Measurements from ENCODE around the gene RRAD. TPM values are rescaled to one million over a fixed set of nuclear protein-coding genes. Genes with fewer than 3 reads are reported as not detected.
"Not testable (repeated sequence)": the region's sequence is repeated elsewhere in the genome, so short reads cannot be mapped to it uniquely, and the experiment has no call there.

Gene RRAD
- polyA plus RNA-seq, 1 donor from 2014 or later, result not detected

DNA sequence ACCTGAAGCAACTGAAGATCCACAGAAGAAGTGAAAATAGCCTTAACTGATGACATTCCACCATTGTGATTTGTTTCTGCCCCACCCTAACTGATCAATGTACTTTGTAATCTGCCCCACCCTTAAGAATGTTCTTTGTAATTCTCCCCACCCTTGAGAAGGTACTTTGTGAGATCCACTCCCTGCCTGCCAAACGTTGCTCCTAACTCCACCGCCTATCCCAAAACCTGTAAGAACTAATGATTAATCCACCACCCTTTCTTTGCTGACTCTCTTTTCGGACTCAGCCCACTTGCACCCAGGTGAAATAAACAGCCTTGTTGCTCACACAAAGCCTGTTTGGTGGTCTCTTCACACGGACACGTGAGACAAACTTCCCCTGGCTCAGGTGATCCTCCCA, 28.7 kb downstream of the RRAD start:
- not testable (repeated sequence) for H3K9me3 Mint-ChIP-seq, H3K27me3 Mint-ChIP-seq, H3K27ac Mint-ChIP-seq, H3K4me1 Mint-ChIP-seq, H3K36me3 Mint-ChIP-seq
- peak overlapping the region in 1 of 4 donors; percentile 30 for H3K4me3 Mint-ChIP-seq

DNA sequence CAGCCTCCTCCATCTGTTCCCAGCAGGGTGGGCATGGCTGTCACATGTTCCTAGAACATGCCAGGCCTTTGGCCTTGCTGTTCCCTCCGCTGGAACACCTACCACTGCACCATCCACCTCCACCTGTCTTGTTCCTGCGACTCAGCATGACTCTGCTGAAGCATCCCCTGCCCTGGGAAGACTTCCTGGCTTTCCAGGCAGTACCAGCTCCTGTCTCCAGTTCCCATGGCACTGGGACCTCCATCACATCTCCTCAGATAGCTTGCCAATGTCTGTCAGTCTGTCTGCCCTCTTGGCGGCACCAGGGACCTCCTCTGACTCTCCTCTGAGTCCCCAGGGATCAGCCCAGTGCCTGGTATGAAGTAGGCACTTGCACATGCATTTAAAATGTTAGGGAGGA, 29.3 kb downstream of the RRAD start:
- Mint-ChIP-seq H3K4me3 (no peak overlapping the region), H3K9me3 (no peaks in the 10 kb centered on the region), H3K27me3 (no peaks in the 10 kb centered on the region), H3K27ac (peak overlapping the region in 1 of 3 donors; percentile 46), H3K36me3 (no peaks in the 10 kb centered on the region), H3K4me1 (peaks cover 0 to 5% (median 0%) of the 10 kb centered on the region in 3 donors)

DNA sequence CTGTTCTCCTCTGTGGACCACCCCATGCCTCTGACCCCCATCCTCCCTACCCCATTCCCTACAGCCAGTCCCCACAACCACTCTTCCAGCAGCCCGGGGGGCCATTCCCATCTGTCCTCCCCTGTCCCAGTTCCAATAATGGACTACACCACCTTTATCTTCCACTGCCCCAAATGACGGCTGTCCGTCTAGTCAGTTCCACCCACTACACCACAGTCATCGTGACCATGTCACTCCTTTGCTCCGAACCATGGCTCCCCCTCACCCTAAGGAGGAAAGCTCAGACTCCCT, 29.7 kb downstream of the RRAD start:
- Mint-ChIP-seq H3K36me3 (no peaks in the 10 kb centered on the region), H3K9me3 (no peaks in the 10 kb centered on the region), H3K27ac (peak overlapping the region in 1 of 3 donors; percentile 46), H3K4me3 (no peak overlapping the region), H3K27me3 (no peaks in the 10 kb centered on the region), H3K4me1 (peaks cover 0 to 5% (median 0%) of the 10 kb centered on the region in 3 donors)

DNA sequence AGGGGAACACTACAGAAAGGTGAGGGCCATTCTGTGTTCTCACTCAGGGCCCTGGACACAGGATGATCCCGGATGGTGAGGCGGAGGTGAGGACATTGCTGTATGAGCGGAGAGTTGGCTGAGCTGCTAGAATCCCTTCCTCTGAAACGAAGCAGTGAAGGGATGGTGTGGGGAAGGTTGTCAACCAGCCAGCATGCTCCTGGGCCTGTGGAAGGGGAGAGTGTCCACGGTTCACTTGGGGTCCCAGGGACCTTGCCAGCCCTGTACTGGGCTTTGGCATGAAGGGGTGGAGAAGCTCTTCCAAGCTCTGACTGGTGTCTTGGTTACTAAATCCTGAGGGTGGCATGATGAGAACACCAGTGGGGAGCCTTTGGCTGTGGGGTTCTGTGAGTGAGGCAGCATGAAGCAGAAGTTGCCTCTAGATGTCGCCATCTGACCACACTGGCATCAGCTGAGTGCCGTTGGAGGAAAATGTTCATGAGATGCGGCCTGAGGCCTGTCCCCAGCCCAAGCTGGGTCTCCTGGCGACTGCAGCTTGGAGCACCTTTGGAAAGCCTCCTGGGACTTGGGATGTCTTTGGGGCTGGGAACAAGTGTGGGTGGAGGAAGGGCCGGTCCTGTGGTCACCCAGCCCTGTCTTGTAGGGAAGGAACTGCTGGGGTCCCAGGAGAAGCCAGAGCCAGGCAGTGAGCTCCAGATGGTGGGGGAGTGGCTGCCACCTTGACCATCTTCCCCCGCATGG, 30.2 kb downstream of the RRAD start:
- H3K27me3 Mint-ChIP-seq, result no peaks in the 10 kb centered on the region
- peaks cover 0 to 5% (median 0%) of the 10 kb centered on the region in 3 donors for H3K4me1 Mint-ChIP-seq
- H3K27ac Mint-ChIP-seq, result peak overlapping the region in 1 of 3 donors; percentile 20

DNA sequence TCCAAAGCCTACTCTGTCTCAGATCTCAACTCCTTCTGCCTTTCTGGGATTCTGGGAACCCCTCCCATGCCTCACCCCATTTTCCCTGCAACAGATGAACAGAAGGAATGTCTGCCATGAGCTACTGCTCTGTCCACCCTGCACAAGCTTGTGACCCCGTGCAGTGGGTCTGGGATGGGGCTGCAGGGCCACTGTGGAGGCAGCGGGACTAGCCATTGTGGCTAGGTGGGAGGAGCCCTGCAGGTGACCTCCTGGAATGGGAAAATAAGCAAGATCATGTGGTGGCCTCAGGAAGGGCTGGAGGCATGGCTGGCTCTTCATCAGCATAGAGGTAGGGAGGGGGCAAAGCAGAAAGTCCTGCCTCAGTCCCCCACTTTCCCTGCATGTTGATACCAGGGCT, 31.3 kb downstream of the RRAD start:
- Mint-ChIP-seq H3K9me3 (no peaks in the 10 kb centered on the region), H3K36me3 (no peaks in the 10 kb centered on the region), H3K27ac (no peak overlapping the region), H3K4me3 (no peak overlapping the region), H3K4me1 (peaks cover 0 to 5% (median 0%) of the 10 kb centered on the region in 3 donors), H3K27me3 (no peaks in the 10 kb centered on the region)

More for the DNA sequence above, 30.2 kb downstream of the RRAD start:
- Mint-ChIP-seq H3K36me3 (no peaks in the 10 kb centered on the region), H3K9me3 (no peaks in the 10 kb centered on the region), H3K4me3 (peak overlapping the region in 1 of 4 donors; percentile 5)

DNA sequence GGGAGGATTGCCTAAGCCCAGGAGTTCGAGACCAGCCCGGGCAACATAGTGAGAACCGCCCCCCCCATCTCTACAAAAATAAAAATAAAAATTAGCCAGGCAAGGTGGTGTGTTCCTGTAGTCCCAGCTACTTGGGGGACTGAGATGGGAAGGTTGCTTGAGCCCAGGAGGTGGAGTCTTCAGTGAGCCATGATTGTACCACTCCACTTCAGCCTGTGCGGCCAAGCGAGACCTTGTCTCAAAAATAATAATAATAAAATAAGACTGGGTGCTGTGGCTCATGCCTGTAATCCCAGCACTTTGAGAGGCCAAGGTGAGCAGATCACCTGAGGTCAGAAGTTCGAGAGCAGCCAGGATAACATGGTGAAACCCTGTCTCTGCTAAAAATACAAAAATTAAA, 33.5 kb downstream of the RRAD start:
- Mint-ChIP-seq H3K27me3 (no peaks in the 10 kb centered on the region), H3K4me3 (no peak overlapping the region), H3K9me3 (no peaks in the 10 kb centered on the region), H3K27ac (no peak overlapping the region), H3K36me3 (no peaks in the 10 kb centered on the region), H3K4me1 (peaks cover 0 to 8% (median 7%) of the 10 kb centered on the region in 3 donors)

DNA sequence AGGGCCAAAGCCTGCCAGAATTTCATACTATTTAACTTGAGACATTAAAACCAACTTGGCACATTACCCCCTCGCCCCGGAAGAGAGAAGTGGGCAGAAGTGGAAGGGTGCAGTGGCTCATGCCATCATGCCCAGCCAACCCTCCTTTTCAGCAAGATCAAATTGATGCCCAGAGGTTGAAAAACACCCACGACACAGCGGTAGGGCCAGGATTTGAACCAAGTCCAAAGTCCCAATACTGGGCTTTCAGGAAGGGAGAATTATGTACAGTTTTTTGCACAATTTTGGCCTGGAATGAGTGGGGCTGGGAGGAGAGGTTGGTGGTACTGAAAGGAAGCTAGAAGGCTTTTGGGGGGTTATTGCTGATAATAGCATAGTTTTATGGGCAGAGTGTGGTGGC, 34.0 kb downstream of the RRAD start:
- Mint-ChIP-seq H3K27me3 (no peaks in the 10 kb centered on the region), H3K4me1 (peaks cover 0 to 8% (median 7%) of the 10 kb centered on the region in 3 donors), H3K9me3 (no peaks in the 10 kb centered on the region), H3K27ac (no peak overlapping the region), H3K4me3 (no peak overlapping the region), H3K36me3 (no peaks in the 10 kb centered on the region)

DNA sequence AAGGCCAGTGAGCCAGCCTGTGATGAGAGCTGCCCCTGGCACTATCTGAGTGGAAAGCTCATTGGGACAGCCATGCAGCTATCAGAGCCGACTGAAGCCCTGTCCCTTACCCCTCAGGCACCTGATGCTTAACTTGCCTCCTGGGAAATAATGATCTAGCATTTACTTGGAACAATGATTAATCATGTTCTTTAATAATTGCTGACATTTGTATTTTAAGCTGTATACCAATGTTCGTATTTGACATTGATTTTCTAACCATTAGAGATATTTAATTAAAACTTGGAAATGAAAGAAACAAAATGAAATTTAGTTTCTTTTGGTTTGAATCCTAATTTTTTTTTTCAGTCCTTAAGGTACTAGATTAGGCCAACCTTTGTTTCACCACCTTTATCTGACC, 34.5 kb downstream of the RRAD start:
- H3K27me3 Mint-ChIP-seq, result no peaks in the 10 kb centered on the region
- H3K4me3 Mint-ChIP-seq, result no peak overlapping the region
- no peak overlapping the region for H3K27ac Mint-ChIP-seq
- H3K4me1 Mint-ChIP-seq, result peaks cover 0 to 8% (median 7%) of the 10 kb centered on the region in 3 donors
- no peaks in the 10 kb centered on the region for H3K36me3 Mint-ChIP-seq
- no peaks in the 10 kb centered on the region for H3K9me3 Mint-ChIP-seq

DNA sequence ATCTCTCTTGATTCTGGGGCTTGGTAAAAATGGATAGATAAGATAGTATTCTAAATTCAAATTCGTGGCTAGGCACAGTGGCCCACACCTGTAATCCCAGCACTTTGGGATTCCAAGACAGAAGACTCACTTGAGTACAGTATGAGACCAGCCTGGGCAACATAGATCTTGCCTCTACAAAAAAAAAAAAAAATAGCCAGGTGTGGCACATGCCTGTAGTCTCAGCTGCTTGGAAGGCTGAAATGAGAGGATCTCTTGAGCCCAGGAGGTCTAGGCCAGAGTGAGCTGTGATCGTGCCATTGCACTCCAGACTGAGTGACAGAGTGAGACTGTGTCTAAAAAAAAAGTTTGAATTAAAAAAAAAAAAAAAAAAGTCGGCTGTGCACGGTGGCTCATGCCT, 35.7 kb downstream of the RRAD start:
- no peak overlapping the region for H3K27ac Mint-ChIP-seq
- H3K4me1 Mint-ChIP-seq, result peaks cover 0 to 7% (median 5%) of the 10 kb centered on the region in 3 donors
- no peaks in the 10 kb centered on the region for H3K36me3 Mint-ChIP-seq

DNA sequence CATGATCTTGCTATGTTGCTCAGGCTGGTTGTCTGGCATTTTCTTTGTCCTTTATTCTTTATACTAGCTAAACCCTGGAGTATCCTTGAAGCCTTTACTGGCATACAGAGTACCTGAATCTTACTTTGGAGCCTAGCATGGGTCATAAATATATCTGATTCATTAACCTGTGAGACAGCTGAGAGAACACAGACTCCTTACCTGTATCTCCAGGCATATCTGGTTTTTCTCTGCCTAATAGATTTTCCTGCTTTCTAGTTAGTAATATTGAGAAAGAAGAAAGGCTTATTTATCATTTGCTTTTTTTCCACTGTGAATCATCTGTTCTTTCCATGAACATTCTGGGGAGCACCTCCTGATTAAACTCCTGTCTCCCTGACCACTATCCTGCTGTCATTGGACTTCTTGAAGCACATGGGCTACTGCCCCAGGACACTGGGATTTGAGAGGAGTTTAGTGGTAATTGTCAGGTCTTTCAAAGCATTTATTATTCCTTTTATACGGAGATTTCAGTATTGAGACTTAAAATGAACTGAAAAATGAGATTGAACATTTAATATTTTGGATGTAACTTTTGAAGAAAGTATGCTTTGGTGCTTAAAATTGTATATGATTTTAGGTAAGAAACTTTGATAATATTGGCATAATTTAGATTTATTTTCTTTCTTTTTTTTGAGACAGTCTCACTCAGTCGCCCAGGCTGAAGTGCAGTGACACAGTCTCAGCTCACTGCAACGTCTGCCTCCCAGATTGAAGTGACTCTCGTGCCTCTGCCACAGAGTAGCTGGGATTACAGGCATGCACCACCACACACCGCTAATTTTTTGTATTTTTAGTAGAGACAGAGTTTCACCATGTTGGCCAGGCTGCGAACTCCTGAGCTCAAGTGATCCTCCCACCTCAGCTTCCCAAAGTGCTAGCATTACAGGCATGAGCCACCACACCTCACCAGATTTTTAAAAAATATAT, 36.4 kb downstream of the RRAD start:
- no peaks in the 10 kb centered on the region for H3K9me3 Mint-ChIP-seq
- H3K36me3 Mint-ChIP-seq, result no peaks in the 10 kb centered on the region
- no peak overlapping the region for H3K27ac Mint-ChIP-seq
- peaks cover 0 to 7% (median 5%) of the 10 kb centered on the region in 3 donors for H3K4me1 Mint-ChIP-seq
- no peaks in the 10 kb centered on the region for H3K27me3 Mint-ChIP-seq
- no peak overlapping the region for H3K4me3 Mint-ChIP-seq

More for the DNA sequence above, 35.7 kb downstream of the RRAD start:
- H3K4me3 Mint-ChIP-seq, result no peak overlapping the region
- H3K27me3 Mint-ChIP-seq, result no peaks in the 10 kb centered on the region
- H3K9me3 Mint-ChIP-seq, result no peaks in the 10 kb centered on the region

DNA sequence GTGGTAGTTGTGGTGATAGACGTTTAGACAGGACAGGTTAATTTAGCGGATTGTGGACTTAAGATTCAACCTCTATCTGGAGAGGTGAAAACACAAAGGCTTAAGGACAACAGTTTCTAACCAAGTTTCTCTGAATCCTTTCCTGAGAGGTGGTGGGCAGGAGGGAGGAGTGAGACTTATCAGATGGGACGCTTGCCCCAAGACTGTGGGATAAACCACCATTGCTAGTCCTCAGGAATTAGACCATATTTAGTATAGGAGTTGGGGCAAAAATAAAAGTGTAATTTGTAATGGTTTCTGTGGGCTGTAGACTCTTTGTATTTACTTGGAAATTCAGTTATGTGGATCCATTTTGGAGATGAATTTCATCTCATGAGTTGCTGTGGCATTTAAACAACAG, 38.4 kb downstream of the RRAD start:
- Mint-ChIP-seq H3K27ac (peak overlapping the region in 1 of 3 donors; percentile 61), H3K36me3 (peaks cover 1% of the 10 kb centered on the region), H3K4me3 (no peak overlapping the region), H3K4me1 (peaks cover 0 to 7% (median 3%) of the 10 kb centered on the region in 3 donors), H3K27me3 (no peaks in the 10 kb centered on the region), H3K9me3 (no peaks in the 10 kb centered on the region)

DNA sequence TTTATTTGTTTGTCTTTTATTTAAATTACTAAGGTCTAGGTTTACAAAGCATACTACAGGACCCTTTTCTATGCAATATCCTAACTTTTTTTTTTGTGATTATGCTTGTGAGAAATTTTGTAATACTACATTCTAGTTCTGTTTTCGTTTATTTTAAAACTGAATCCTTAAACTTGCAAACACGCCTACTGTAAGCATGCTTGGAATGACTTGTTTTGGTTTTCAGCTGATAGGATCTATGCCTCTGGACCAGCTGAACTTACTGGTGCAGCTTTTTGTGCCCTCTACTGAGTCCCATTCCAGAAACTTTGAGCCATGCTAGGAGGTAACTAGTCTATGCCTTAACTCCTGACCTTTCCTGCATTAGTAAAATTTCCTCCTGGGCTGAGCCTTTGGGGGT, 39.0 kb downstream of the RRAD start:
- no peaks in the 10 kb centered on the region for H3K9me3 Mint-ChIP-seq
- peaks cover 0 to 7% (median 3%) of the 10 kb centered on the region in 3 donors for H3K4me1 Mint-ChIP-seq
- peaks cover 1% of the 10 kb centered on the region for H3K36me3 Mint-ChIP-seq
- H3K27ac Mint-ChIP-seq, result no peak overlapping the region
- H3K27me3 Mint-ChIP-seq, result no peaks in the 10 kb centered on the region
- no peak overlapping the region for H3K4me3 Mint-ChIP-seq

DNA sequence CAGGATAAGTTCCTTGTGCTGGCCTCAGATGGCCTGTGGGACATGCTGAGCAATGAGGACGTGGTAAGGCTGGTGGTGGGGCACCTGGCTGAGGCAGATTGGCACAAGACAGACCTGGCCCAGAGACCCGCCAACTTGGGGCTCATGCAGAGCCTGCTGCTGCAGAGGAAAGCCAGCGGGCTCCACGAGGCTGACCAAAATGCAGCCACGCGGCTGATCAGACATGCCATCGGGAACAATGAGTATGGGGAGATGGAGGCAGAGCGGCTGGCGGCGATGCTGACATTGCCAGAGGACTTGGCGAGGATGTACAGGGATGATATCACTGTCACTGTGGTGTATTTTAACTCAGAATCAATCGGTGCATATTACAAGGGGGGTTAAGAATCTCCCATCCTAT, 39.8 kb downstream of the RRAD start:
- peaks cover 0 to 8% (median 3%) of the 10 kb centered on the region in 3 donors for H3K4me1 Mint-ChIP-seq

DNA sequence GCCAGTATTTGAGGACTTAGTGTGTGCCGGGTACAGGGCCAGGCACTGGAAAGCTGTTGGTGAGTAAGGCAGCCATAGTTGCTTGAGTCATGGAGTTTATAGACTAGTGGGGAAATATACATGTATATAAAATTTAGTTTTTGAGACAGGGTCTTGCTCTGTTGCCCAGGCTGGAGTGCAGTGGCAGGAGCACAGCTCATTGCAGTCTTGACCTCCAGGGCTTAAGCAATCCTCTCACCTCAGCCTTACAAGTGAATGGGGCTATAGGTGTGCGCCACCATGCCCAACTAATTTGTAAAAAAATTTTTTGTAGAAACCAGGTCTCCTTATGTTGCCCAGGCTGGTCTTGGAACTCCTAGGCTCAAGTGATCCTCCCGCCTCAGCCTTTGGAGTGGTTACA, 42.6 kb downstream of the RRAD start:
- peaks cover 8 to 13% (median 12%) of the 10 kb centered on the region in 3 donors for H3K4me1 Mint-ChIP-seq
- no peaks in the 10 kb centered on the region for H3K9me3 Mint-ChIP-seq
- H3K27me3 Mint-ChIP-seq, result no peaks in the 10 kb centered on the region
- peaks cover 3% of the 10 kb centered on the region for H3K36me3 Mint-ChIP-seq
- peak overlapping the region in 1 of 3 donors; percentile 75 for H3K27ac Mint-ChIP-seq
- peak overlapping the region in 1 of 4 donors; percentile 12 for H3K4me3 Mint-ChIP-seq

More for the DNA sequence above, 39.8 kb downstream of the RRAD start:
- Mint-ChIP-seq H3K27me3 (no peaks in the 10 kb centered on the region), H3K36me3 (peaks cover 1% of the 10 kb centered on the region), H3K9me3 (no peaks in the 10 kb centered on the region), H3K27ac (no peak overlapping the region), H3K4me3 (no peak overlapping the region)

DNA sequence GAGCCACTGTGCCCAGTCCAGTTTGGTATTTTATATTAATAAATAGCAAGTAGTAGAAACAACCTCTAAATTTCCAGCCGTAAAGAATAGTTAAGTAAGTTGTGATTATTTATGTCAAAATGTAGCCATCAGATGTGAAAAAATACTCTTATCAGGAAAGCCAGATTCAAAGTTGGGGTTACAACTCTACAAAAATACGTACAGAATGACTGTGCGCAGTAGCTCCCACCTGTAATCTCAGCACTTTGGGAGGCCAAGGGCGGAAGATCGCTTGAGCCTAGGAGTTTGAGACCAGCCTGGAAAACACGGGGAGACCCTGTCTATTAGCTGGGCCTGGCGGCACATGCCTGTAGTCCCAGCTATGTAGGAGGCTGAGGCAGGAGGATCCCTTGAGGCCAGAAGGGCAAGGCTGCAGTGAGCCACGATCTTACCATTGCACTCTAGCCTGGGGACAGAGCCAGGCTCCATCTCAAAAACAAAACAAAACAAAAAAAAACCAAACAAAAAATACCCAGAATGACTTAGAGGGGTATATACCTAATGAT, 43.3 kb downstream of the RRAD start:
- peaks cover 8 to 13% (median 12%) of the 10 kb centered on the region in 3 donors for H3K4me1 Mint-ChIP-seq
- peaks cover 3% of the 10 kb centered on the region for H3K36me3 Mint-ChIP-seq
- no peaks in the 10 kb centered on the region for H3K27me3 Mint-ChIP-seq
- H3K9me3 Mint-ChIP-seq, result no peaks in the 10 kb centered on the region
- peak overlapping the region in 2 of 4 donors; percentile 51 to 97 for H3K4me3 Mint-ChIP-seq
- peak overlapping the region in 1 of 3 donors; percentile 75 for H3K27ac Mint-ChIP-seq
